HEK293 (cell line): Measurements from ENCODE around the gene KCNK6.

Experiments used
- CTCF ChIP-seq: fragments of 450-650 bp; formaldehyde crosslinking; IDR thresholded peaks from 2 replicates; pipeline ENCODE4 v1.5.1; 2016; ENCODE audit warnings: missing biosample characterization, missing genetic modification characterization
- GLIS1 ChIP-seq: fragments of 450-650 bp; formaldehyde crosslinking; IDR thresholded peaks from 2 replicates; pipeline ENCODE4 v1.5.1; 2016; ENCODE audit warnings: missing biosample characterization, missing genetic modification characterization
- KLF8 ChIP-seq: fragments of 450-650 bp; formaldehyde crosslinking; IDR thresholded peaks from 2 replicates; pipeline ENCODE4 v1.5.1; 2016; ENCODE audit warnings: missing biosample characterization, missing genetic modification characterization
- ZNF274 ChIP-seq, 2 experiments: fragments of 200-500 bp in 1 of 2; fragments of 450-650 bp in 1 of 2; sonication (Bioruptor generic) in 1 of 2; formaldehyde crosslinking in 1 of 2; IDR thresholded peaks; 2 replicates each; pipeline versions ENCODE4 v1.5.1 to v1.6.1; 2014 to 2016; ENCODE audit warnings: borderline replicate concordance in 1 of 2, inconsistent platforms in 1 of 2, low read length in 1 of 2, missing biosample characterization in 1 of 2, missing genetic modification characterization in 1 of 2
- ZNF433 ChIP-seq: fragments of 450-650 bp; formaldehyde crosslinking; IDR thresholded peaks from 2 replicates; pipeline ENCODE4 v1.5.1; 2016; ENCODE audit warnings: missing biosample characterization, missing genetic modification characterization, low read depth
- ZNF510 ChIP-seq: fragments of 450-650 bp; formaldehyde crosslinking; IDR thresholded peaks from 2 replicates; pipeline ENCODE4 v1.5.1; 2018; ENCODE audit warnings: mild to moderate bottlenecking, missing genetic modification characterization, missing biosample characterization; ENCODE audit not compliant: insufficient replicate concordance
- ZNF623 ChIP-seq: fragments of 450-650 bp; formaldehyde crosslinking; IDR thresholded peaks from 2 replicates; pipeline ENCODE4 v1.5.1; 2016; ENCODE audit warnings: missing biosample characterization, missing genetic modification characterization
- TF ChIP-seq, protein P1 (sequence below): fragments of 450-650 bp; formaldehyde crosslinking; conservative IDR thresholded peaks from 2 replicates; pipeline ENCODE4 v1.5.1; 2016; ENCODE audit warnings: low read depth, missing biosample characterization, missing genetic modification characterization
- TF ChIP-seq, protein P2 (sequence below): fragments of 450-650 bp; formaldehyde crosslinking; IDR thresholded peaks from 2 replicates; pipeline ENCODE4 v1.5.1; 2016; ENCODE audit warnings: missing biosample characterization, missing genetic modification characterization

DNA sequence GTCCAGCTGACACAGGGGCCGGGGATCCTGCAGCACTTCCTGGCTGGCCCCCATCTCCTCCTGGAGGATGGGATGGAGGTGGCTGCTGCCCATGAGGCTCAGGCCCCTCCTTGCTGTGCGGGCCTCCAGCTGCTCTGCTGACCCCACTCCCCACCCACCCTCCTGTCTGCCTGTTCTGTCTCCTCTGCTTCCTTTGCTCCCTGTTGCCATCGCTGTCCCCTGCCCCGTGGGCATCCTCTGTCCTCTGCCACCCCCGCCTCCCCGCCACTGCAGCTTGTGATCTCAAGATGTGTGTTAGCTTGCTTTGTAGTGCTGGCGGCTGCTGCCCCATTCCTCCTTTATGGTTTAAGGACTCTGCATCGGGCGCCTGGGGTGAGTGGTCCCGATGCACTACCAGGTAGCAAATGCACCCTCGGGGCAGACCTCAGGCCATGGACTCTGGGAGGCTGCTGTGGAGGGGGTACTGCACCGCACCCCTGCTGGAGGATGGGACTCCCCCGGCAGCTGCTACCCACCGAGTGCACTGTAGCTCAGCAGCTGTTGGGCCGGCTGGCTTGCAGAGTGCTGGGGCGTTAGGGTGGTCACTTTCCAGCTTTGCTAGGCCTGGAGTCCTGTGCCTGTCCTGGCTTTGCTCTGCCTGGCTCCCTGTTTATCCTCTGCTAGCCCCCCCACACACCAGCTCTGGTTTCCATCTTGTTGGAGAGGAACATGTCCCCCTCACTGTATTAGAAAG is 31.4 kb upstream of the KCNK6 start:
- TF ChIP-seq GLIS1 (tag by site-specific recombination) (no peak), CTCF (tag by site-specific recombination) (no peak), ZNF623 (tag by site-specific recombination) (no peak), ZNF274 (IDR thresholded peaks at IDR 0.05; ENCODE audit: low read length) (no peak), ZNF274 (tag by site-specific recombination; IDR thresholded peaks at IDR 0.05; ENCODE audit: borderline replicate concordance) (no peak), KLF8 (no peak), ZNF433 (tag by site-specific recombination) (no peak), ZNF510 (tag by site-specific recombination) (no peak)
- TF ChIP-seq, protein P1, sequence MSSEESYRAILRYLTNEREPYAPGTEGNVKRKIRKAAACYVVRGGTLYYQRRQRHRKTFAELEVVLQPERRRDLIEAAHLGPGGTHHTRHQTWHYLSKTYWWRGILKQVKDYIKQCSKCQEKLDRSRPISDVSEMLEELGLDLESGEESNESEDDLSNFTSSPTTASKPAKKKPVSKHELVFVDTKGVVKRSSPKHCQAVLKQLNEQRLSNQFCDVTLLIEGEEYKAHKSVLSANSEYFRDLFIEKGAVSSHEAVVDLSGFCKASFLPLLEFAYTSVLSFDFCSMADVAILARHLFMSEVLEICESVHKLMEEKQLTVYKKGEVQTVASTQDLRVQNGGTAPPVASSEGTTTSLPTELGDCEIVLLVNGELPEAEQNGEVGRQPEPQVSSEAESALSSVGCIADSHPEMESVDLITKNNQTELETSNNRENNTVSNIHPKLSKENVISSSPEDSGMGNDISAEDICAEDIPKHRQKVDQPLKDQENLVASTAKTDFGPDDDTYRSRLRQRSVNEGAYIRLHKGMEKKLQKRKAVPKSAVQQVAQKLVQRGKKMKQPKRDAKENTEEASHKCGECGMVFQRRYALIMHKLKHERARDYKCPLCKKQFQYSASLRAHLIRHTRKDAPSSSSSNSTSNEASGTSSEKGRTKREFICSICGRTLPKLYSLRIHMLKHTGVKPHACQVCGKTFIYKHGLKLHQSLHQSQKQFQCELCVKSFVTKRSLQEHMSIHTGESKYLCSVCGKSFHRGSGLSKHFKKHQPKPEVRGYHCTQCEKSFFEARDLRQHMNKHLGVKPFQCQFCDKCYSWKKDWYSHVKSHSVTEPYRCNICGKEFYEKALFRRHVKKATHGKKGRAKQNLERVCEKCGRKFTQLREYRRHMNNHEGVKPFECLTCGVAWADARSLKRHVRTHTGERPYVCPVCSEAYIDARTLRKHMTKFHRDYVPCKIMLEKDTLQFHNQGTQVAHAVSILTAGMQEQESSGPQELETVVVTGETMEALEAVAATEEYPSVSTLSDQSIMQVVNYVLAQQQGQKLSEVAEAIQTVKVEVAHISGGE (tag by site-specific recombination): no peak
- TF ChIP-seq, protein P2, sequence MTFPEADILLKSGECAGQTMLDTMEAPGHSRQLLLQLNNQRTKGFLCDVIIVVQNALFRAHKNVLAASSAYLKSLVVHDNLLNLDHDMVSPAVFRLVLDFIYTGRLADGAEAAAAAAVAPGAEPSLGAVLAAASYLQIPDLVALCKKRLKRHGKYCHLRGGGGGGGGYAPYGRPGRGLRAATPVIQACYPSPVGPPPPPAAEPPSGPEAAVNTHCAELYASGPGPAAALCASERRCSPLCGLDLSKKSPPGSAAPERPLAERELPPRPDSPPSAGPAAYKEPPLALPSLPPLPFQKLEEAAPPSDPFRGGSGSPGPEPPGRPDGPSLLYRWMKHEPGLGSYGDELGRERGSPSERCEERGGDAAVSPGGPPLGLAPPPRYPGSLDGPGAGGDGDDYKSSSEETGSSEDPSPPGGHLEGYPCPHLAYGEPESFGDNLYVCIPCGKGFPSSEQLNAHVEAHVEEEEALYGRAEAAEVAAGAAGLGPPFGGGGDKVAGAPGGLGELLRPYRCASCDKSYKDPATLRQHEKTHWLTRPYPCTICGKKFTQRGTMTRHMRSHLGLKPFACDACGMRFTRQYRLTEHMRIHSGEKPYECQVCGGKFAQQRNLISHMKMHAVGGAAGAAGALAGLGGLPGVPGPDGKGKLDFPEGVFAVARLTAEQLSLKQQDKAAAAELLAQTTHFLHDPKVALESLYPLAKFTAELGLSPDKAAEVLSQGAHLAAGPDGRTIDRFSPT (tag by site-specific recombination): no peak
